ENCODE data around the gene ADGRG6.

DNA sequence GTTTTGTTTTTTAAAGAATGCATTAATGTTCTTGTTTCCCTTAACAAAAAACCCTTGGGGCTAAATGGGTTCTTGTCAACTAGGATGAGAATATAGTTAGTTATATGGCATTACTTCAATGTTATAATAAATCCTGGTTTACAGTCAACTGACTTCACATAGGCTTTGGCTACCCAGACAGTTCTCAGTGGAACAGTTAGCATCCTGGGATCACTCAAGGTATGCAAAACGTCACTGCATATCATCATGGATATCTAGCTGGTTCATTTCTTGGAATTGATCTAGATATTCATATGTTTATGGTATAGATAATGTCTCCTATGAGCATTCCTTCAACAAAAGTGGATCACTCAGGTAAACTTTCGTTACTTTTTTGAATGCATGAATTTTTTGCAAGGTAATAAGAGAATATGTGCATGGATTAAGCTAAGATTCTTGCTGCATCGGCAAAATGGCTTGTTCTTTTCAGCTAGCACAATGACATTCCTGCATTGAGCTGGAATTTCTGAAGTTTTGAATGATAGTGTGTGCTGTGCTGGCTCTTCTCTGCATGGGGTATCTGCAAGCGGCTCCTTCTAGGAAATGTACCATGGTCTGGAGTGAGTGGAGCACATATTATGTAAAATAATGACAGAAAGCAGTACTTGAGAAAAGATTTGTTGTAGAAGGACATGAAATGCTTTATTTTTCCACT is 138.9 kb downstream of the ADGRG6 start:
- TF ChIP-seq, protein P1, sequence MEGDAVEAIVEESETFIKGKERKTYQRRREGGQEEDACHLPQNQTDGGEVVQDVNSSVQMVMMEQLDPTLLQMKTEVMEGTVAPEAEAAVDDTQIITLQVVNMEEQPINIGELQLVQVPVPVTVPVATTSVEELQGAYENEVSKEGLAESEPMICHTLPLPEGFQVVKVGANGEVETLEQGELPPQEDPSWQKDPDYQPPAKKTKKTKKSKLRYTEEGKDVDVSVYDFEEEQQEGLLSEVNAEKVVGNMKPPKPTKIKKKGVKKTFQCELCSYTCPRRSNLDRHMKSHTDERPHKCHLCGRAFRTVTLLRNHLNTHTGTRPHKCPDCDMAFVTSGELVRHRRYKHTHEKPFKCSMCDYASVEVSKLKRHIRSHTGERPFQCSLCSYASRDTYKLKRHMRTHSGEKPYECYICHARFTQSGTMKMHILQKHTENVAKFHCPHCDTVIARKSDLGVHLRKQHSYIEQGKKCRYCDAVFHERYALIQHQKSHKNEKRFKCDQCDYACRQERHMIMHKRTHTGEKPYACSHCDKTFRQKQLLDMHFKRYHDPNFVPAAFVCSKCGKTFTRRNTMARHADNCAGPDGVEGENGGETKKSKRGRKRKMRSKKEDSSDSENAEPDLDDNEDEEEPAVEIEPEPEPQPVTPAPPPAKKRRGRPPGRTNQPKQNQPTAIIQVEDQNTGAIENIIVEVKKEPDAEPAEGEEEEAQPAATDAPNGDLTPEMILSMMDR (IDR thresholded peaks at IDR 0.05; ENCODE audit: low read length): no peak
- no peak for TF ChIP-seq EZH2phosphoT487 (IDR thresholded peaks at IDR 0.05; ENCODE audit: low read length)

Data from MM.1S (cell line).